Forelimb muscle (tissue), 1 donor: ENCODE measurements around the gene FRAS1. TPM values are rescaled to one million over a fixed set of nuclear protein-coding genes. Genes with fewer than 3 reads are reported as not detected.
"Not testable (repeated sequence)": the region's sequence is repeated elsewhere in the genome, so short reads cannot be mapped to it uniquely, and the experiment has no call there.

Source experiments
- DNase-seq: peaks from one replicate; pipeline ENCODE4 v3.0.0-alpha.2; 2013; ENCODE audit warnings: low read depth
- polyA plus RNA-seq: library from polyadenylated mRNA; unstranded; fragments of 120-200 nt; gene quantifications from one replicate; pipeline ENCODE4 v1.2.1, GENCODE V29; 2013; ENCODE audit not compliant: insufficient read length

The FRAS1 gene
- polyA plus RNA-seq, 1 donor = 5.0 TPM

DNA sequence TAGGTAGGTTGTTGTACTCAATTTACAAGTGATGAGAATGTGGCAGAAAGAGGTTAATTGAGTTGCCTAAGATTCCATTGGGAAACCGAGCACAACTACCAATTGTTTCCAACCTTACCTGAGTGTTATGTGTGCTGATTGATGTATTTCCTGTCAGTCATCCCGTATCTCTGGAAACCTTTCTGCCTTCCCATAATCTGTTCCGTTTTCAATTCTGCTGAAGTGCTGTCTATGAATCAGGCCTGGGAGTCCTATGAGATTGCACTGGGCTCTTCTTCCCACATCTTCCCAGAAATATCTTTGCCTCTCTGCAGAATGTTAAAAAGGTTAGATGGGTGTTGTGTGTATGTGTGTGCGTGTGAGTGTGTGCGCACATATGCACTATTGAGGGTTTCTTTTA lies 264.9 kb downstream of the FRAS1 start:
- no peak for DNase-seq

GRCh38 chr4:78323439-78323838 lies 266.3 kb downstream of the FRAS1 start:
- DNase-seq = no peak

DNA sequence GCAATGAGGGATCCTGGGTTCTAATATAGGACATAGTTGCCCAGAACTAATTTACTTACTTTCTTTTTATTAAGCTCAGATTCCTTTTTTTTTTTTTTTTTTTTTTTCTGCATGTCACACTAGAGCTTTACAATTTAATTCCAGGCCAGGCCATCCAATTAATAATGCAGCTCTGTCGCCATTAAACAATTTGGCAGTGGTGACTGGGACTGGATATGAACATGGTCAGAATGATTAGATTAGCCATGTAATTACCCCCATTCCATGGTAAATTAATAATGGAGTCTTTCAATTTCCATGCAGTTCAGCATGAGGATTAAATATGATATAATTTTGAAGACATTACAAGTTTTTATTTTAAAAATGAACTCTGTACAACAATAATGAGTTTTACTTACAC lies 267.5 kb downstream of the FRAS1 start:
- DNase-seq = no peak

DNA sequence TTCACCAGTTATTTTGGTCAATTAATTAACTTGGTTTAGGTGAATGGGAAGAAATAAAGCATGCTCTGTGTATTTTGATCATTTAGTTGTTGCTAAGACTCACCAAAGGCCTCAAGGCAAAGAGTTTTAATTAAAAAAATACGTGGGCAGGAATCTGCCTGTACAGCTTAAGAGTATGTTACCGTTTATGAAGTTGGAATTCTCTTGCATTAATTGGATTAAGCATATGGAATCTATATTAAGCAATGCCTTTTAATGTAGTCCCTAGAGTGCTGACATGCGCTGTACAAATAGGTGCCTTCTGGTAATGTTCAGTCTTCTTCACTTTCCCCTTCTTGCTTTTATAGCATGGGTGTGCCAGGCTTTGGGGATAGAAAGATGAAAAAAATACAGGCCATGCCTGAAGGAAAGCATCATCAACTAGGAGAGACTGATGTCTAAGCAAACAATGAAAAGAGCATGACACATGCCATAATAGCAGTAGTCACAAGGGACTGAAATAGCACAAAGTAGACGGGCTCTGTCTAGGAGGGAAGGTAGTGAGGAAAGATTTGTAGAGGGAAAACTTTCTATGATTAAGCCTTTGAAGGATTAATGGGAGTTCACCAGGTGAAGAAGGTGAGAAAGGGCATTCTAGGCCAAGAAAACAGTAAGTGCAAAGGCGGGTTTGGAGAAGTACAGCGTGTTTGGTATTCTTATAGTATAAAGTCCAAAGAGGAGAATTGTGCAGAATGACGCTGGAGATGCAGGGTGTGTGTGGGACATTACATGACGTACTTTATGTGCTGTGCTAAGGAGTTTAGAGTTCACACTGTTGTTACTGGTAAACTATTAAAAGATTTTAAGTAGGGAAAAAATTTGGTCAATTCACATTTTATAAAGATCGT lies 268.4 kb downstream of the FRAS1 start:
- DNase-seq = no peak

DNA sequence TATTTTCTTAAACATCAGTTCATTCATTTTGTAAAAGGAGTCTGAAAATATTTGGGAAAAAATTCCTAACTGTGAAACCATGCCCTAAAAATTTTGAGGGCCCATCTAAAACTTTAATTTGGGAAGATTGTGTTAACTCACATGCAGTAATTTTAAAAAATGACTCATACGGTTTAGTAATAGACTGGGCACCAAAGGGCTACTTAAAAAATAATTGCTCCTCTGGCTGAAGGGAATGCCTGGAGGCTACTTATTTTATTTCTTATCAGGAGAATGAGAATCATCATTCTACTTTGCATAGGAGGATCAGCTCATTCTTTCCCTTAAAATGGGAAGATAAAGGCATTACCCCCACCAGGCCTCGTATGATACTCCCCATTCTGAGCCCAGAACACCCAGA lies 271.5 kb downstream of the FRAS1 start:
- not testable (repeated sequence) for DNase-seq

DNA sequence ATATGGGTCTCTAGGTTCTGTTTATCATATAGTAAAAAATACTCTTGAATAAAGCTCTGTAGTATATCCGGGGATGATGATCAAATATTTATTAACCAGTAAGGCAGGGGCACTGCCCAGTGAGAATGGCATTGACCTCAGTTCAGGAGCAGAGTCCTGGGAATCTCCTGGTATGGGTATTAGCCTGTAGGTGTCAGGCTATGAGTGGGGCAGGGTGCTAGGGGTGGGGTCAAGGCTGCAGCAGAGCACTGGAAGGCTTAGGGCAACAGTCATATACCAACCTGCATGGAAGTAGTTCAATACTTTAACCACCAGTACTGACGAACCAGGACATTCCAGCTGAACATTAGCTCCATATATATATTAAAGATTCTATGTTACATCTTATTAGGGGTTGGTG lies 274.1 kb downstream of the FRAS1 start:
- no peak for DNase-seq

GRCh38 chr4:78331965-78332364 lies 274.8 kb downstream of the FRAS1 start:
- no peak for DNase-seq

DNA sequence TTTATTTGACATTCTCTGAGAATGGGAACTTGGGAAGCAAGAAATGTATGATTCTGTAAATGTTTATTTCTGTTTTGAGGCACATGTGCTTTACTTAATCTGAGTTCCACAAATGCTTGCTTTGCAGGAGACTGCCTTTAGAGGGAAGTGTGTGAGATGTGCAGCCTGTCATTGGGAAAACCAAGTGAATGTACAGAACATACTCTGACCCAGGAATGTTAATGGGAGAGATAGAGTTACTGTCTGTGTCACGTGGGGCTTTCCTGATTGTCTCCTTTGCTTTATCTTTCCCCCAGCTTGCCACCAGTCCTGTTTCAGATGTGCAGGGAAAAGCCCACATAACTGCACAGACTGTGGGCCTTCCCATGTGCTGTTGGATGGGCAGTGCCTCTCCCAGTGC lies 275.9 kb downstream of the FRAS1 start:
- no peak for DNase-seq

- no peak for DNase-seq
These were observed 279.2 kb downstream of the FRAS1 start for GRCh38 chr4:78336093-78336943.

GRCh38 chr4:78337244-78338020 lies 280.3 kb downstream of the FRAS1 start:
- no peak for DNase-seq

- no peak for DNase-seq
These were observed 285.0 kb downstream of the FRAS1 start for GRCh38 chr4:78342125-78342524.

GRCh38 chr4:78343682-78344081 lies 286.6 kb downstream of the FRAS1 start:
- DNase-seq = no peak

GRCh38 chr4:78345237-78345636 lies 288.1 kb downstream of the FRAS1 start:
- DNase-seq = no peak

GRCh38 chr4:78346222-78346621 lies 289.1 kb downstream of the FRAS1 start:
- DNase-seq = no peak

DNA sequence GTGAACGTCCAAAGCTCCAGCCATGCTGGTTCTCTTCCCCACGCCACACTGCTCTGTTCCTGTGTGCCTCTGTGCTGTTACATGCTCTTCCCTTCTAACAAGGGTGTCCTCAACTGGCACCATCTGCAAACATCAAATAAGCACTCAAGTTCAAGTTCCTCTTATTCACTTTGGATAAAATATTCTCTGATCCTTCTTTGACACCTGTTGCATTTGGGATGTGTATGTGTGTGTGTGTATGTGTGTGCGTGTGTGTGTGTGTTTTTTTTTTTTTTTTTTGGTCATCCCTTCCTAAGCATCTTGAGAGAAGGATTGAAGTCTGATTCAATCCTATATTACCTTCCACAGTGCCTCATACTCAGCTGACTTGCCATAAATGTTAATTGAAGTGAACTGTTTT lies 290.4 kb downstream of the FRAS1 start:
- DNase-seq = no peak

DNA sequence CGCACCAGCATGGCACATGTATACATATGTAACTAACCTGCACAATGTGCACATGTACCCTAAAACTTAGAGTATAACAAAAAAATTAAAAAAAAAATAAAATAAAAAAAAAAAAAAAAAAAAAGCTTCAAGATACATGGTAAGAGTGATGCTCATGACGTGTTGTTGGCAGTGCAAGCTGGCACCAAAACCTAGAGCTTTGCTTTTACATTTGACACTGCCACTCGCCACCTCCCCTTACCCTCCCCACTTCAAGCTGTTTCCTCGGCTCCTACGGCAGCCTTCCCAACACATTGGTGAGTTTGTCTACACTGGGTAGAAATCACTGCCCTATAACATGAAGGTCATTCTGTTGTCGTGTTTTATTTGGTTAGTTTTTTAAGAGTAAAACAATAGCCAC lies 296.8 kb downstream of the FRAS1 start:
- no peak for DNase-seq

DNA sequence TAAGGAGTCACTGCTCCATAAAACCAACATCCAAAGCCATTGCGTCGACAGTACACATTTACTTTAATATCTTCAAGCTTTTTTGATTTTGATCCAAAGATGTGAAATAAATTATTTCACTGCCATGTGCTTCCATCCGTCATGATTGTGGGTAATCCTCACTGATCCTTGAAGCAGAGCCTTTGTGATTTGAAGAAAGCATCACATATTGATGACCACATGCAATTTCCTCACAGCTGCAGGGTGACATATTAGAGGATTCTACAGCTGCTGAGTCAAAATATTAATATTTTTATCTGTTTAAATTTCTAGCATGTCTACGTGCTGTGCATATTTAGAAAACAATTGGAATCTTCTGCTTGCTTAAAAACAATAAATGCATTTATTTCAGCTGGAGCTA lies 297.7 kb downstream of the FRAS1 start:
- no peak for DNase-seq

- no peak for DNase-seq
These were observed 298.2 kb downstream of the FRAS1 start for GRCh38 chr4:78355306-78355705.

DNA sequence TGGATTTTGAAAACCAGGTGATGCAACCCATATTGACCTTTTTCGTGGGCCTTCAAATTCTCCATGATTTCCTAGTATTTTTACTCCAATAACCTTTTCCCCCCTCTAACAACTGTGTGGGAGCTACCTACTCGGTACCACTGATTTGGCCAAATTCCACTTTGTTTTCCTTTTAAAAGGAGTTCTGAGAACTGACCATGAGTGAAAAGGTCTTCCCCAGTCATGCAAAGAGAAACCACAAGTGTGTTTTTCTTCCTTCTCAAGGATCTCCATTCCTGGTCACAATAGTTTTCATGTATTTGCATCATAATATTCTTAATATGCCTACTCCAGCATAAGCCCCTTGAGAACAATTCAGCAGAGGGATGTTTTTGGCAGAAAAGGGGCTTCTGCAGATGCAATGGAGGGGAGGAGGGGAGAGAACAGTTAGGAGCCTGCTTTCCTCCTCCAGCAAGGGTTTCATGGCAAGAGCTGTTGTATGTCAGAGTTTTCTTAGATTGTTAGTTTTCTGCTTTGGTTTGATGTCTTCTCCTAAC lies 299.2 kb downstream of the FRAS1 start:
- no peak for DNase-seq

DNA sequence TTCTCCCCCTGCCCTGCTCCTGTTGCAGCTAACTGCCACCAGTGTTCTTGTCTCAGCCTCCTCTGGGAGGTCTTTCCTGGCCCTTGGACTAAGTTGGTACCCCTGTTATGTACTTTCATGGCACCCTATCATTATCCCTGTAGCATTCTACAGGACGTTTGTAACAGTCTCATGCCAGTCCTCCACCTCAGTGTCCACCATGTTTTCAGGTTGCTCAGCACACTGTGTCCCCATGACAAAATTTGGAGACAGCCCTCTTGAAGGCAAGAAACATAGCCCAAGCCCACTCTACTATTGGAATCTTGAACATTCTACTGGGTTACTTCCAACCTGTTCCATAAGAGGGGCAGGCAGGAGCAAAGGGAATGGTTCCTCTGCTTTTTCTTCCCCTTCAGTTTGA lies 300.0 kb downstream of the FRAS1 start:
- no peak for DNase-seq

GRCh38 chr4:78360466-78360865 lies 303.3 kb downstream of the FRAS1 start:
- no peak for DNase-seq

GRCh38 chr4:78361621-78362120 lies 304.5 kb downstream of the FRAS1 start:
- DNase-seq = no peak
